Testis (tissue), 3 donors: ENCODE data around the gene TMUB1. TPM values are rescaled to one million over a fixed set of nuclear protein-coding genes. Genes with fewer than 3 reads are reported as not detected.

Source experiments
- DNase-seq: peaks from one replicate; pipeline ENCODE4 v3.0.0-alpha.2; 2019
- H3K27ac ChIP-seq, 2 donors: fragments of 200-600 bp; sonication (generic); one replicate each; pipeline ENCODE4 v1.5.1; 2019
- H3K27me3 ChIP-seq: fragments of 200-600 bp; sonication (generic); one replicate; pipeline ENCODE4 v1.5.1; 2019
- H3K36me3 ChIP-seq: fragments of 200-600 bp; sonication (generic); one replicate; pipeline ENCODE4 v1.5.1; 2017; ENCODE audit warnings: low read depth; ENCODE audit errors: missing control alignments
- H3K4me1 ChIP-seq: fragments of 200-600 bp; sonication (generic); one replicate; pipeline ENCODE4 v1.5.1; 2019
- H3K4me3 ChIP-seq, 2 donors: fragments of 200-600 bp; sonication (generic); one replicate each; pipeline ENCODE4 v1.5.1; 2017 to 2019
- H3K9me3 ChIP-seq: fragments of 200-600 bp; sonication (generic); one replicate; pipeline ENCODE4 v1.5.1; 2017
- POLR2A ChIP-seq: fragments of 450-650 bp; IDR thresholded peaks from one replicate; pipeline ENCODE4 v1.6.1; 2017; ENCODE audit warnings: antibody characterized with exemption, mild to moderate bottlenecking, moderate library complexity
- WGBS, 2 donors: methylation state at CpG; one replicate each; pipeline ENCODE4 v1.1.5; 2018; 5-methylcytosine and 5-hydroxymethylcytosine counted together
- intact Hi-C: fragments of 100-400 bp; cut with DNase I; formaldehyde crosslinking; loops from one replicate; pipeline ENCODE4 v1.15.1; 2023; ENCODE audit warnings: low total_unique reads
- polyA plus RNA-seq: library from polyadenylated mRNA; stranded (reverse); fragments of 350-450 nt; fragmentation: Illumina TruSeq; extraction: RNeasy Lipid Tissue Mini Kit (QIAGEN cat#74804); gene quantifications from one replicate; pipeline ENCODE4 v1.2.3, GENCODE V29; 2014; ENCODE audit warnings: low read depth, low replicate concordance; ENCODE audit not compliant: insufficient read depth
- total RNA-seq, 2 donors: library from RNA; depleted of rRNA; stranded (reverse); fragments of >200 nt; gene quantifications; one replicate each; pipeline ENCODE4 v1.2.3, GENCODE V29; 2016
- TF ChIP-seq, protein P1 (sequence below), 3 experiments: fragments of 450-650 bp in 2 of 3; fragments of 200-600 bp in 1 of 3; sonication (generic) in 1 of 3; IDR thresholded peaks; one replicate each; pipeline ENCODE4 v1.5.1; 2016 to 2019; ENCODE audit warnings: antibody characterized with exemption in 3 of 3, mild to moderate bottlenecking in 2 of 3, moderate library complexity in 1 of 3

TMUB1 gene
- total and polyA plus RNA-seq, 3 donors from 2014 or later: 30.8 to 68.7 (median 63.2) TPM

DNA sequence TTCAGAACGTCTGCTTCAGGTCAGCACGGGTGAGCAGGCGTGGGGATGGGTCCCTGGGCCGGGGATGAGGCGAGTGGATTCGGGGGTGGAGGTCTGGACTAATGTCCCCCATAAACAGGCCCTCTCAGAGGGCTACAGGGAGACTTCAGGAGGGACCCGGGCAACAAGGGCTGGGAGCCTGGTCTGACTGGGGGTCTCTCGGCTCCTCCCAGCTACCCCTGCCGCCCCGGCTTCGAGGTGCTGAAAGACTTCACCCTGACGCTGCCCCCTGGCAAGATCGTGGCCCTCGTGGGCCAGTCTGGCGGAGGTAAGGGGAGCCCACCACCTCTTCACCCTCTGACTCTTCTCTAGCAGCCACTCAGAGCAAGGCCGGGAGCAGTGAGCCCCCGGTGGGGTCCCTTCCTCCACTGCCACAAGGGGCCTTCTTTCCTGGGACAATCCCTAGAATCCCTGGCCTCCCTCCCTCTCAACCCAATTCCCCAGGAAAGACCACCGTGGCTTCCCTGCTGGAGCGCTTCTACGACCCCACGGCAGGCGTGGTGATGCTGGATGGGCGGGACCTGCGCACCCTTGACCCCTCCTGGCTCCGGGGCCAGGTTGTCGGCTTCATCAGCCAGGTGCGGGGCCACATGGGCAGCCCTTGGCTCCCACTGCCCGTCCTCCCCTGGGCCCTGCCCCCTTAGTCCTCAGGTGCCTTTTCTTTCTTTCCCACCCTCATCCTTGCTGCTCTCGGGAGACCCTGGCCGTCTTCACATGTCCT is 42.5 kb downstream of the TMUB1 start:
- intact Hi-C loops: no loop called here

DNA sequence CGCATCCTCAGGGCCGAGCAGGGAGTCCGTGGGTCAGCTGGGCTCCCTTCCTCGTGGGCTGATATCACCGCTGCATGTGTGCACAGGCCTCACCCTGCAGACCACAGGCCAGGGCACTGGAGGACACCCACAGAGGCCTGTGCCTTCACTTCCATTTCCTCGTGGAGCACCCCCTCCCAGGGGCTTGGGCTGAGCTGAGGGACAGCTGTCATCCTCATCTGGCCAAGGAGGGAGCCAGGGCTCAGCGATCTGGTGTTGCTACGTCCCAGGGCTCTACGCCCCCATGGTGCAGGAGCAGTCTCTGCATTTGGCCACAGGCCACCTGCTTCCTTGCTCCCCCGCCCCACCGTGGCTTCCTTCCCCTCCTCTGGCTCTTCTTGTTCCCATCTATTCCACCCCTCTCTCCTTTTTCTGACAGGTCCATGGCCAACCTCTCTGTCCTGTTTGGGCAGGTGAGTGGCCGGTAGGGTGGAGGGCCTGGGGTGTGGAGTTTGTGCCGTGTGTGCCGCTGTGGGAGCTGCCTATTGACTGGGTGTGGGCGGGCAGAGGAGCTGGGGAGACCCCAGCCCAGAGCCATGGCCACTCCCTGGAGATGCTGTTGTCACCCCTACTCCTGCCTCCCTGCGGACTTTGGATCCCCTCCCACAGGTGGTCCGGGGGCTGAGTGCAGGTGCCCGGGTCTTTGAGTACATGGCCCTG is 43.3 kb downstream of the TMUB1 start:
- no peaks in the 10 kb centered on the region for H3K9me3 ChIP-seq
- intact Hi-C loops: no loop called here
- TF ChIP-seq, protein P1, sequence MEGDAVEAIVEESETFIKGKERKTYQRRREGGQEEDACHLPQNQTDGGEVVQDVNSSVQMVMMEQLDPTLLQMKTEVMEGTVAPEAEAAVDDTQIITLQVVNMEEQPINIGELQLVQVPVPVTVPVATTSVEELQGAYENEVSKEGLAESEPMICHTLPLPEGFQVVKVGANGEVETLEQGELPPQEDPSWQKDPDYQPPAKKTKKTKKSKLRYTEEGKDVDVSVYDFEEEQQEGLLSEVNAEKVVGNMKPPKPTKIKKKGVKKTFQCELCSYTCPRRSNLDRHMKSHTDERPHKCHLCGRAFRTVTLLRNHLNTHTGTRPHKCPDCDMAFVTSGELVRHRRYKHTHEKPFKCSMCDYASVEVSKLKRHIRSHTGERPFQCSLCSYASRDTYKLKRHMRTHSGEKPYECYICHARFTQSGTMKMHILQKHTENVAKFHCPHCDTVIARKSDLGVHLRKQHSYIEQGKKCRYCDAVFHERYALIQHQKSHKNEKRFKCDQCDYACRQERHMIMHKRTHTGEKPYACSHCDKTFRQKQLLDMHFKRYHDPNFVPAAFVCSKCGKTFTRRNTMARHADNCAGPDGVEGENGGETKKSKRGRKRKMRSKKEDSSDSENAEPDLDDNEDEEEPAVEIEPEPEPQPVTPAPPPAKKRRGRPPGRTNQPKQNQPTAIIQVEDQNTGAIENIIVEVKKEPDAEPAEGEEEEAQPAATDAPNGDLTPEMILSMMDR (IDR thresholded peaks at IDR 0.05): no peak
- no peak for TF ChIP-seq POLR2A
- no peak for DNase-seq
- H3K27me3 ChIP-seq: no peaks in the 10 kb centered on the region
- H3K4me1 ChIP-seq: peaks cover 19% of the 10 kb centered on the region
- H3K4me3 ChIP-seq: no peak overlapping the region
- peak overlapping the region in 1 of 2 donors; percentile 69 for H3K27ac ChIP-seq
- 53 to 61% methylated on average over 10 to 18 of the region's 18 CpGs for WGBS, 2 donors
- no peaks in the 10 kb centered on the region for H3K36me3 ChIP-seq

More for the DNA sequence above, 42.5 kb downstream of the TMUB1 start:
- Histone ChIP-seq H3K27me3 (no peaks in the 10 kb centered on the region), H3K36me3 (no peaks in the 10 kb centered on the region), H3K9me3 (no peaks in the 10 kb centered on the region), H3K4me3 (no peak overlapping the region), H3K4me1 (peaks cover 19% of the 10 kb centered on the region), H3K27ac (no peak overlapping the region)
- 90 to 96% methylated on average over 11 to 30 of the region's 30 CpGs for WGBS, 2 donors
- DNase-seq: no peak
- TF ChIP-seq POLR2A: no peak
- TF ChIP-seq, protein P1 (IDR thresholded peaks at IDR 0.05): no peak

DNA sequence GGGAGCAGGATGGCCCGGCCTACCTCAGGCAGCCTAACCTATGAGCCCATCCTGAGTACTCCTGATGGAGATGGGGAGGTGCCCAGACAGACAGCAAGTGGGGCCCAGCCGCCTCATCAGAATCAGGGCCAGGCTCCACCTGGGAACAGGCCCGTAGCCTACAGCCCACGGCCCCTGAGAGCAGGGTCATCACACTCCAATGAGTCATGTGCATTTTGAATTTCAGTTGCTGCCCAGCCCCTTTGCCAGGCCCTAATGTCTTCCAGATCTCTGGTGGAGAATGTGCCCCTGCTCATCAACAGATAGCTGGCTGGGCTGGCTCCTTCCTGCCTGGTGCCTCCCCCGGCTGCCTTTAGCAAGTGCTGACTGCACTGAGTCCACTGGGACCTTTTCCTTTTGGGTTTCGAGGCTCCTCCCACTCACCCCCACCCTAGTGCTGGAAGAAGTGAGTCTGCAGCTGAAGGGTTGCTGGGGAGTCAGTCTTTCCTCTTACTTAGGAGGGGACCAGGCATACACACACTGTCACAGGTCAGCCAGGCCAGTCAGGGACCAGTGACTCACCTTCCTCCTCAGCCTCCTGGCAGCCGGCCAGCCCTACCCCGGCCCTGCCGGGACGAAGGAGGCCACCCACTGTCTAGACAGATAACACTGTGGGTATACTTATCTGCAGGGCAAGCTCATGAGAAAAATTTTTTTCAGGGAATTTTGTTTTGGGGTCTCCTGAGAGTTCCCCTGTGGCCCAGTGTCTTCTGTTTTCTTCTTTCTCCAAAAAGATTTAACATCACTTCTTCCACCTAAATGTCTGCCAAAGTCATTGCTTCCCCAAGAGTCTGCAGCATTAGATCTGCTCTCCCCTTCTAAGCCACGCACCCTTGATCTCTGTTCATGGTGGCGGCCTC is 44.1 kb downstream of the TMUB1 start:
- H3K4me1 ChIP-seq: peaks cover 19% of the 10 kb centered on the region
- DNase-seq: peak; percentile 74
- no peaks in the 10 kb centered on the region for H3K9me3 ChIP-seq
- intact Hi-C loops: no loop called here
- WGBS, 2 donors: 31 to 41% methylated on average over 8 to 12 of the region's 12 CpGs
- H3K4me3 ChIP-seq: no peak overlapping the region
- no peaks in the 10 kb centered on the region for H3K36me3 ChIP-seq
- no peaks in the 10 kb centered on the region for H3K27me3 ChIP-seq
- H3K27ac ChIP-seq: peak overlapping the region; percentile 1 to 69
- TF ChIP-seq POLR2A: no peak
- TF ChIP-seq, protein P1 (IDR thresholded peaks at IDR 0.05): no peak

DNA sequence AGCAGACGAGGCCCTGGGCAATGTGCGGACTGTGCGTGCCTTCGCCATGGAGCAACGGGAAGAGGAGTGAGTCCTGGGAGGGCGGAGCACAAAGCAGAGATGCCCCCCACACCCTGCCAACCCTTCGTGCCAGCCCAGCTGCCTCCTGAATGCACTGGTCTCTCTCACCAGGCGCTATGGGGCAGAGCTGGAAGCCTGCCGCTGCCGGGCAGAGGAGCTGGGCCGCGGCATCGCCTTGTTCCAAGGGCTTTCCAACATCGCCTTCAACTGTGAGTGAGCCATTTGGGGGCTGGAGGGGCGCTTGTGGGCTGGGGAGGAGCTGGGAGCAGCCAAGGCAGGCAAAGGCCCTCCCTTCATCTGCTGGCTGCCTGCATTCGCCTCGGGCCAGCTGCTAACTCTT is 47.4 kb downstream of the TMUB1 start:
- no peaks in the 10 kb centered on the region for H3K36me3 ChIP-seq
- H3K27ac ChIP-seq: no peak overlapping the region
- WGBS, 2 donors: 95 to 98% methylated on average over 16 to 17 of the region's 17 CpGs
- TF ChIP-seq, protein P1 (IDR thresholded peaks at IDR 0.05): no peak
- TF ChIP-seq POLR2A: no peak
- no peak overlapping the region for H3K4me3 ChIP-seq
- no peaks in the 10 kb centered on the region for H3K9me3 ChIP-seq
- intact Hi-C loops: no loop called here
- DNase-seq: no peak
- H3K27me3 ChIP-seq: no peaks in the 10 kb centered on the region
- peaks cover 19% of the 10 kb centered on the region for H3K4me1 ChIP-seq
